HG03442 (cell line): ENCODE measurements around the gene UTRN.
A peak's percentile ranks its signal among the peaks of the same experiment; 100 is the strongest.

Experiments
- ATAC-seq: cut with Tn5 transposase; IDR thresholded peaks from one replicate; pipeline ENCODE4 v1.9.1; 2021; ENCODE audit warnings: mild to moderate bottlenecking, moderate library complexity; ENCODE audit not compliant: unreplicated experiment

The UTRN gene

DNA sequence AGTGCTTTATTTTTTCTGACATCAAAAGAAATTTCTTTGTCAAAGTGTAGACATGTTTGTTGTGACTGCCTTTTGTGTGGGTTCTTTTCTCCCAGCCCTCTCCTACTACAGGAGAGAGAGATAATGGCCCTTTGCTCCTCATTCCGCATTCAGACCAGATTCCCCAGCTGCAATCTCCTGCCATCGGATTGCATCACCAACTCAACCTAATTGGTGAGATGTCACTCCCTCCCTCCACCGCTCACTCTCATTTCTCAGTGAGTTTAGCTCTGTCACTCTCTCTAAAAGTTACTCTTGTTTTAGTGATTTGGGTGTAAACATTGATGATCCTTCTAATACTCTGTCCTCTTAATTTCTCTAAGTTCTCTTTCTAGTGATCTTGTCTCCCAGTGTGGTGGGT, 22.7 kb downstream of the UTRN start:
- ATAC-seq, result no peak

DNA sequence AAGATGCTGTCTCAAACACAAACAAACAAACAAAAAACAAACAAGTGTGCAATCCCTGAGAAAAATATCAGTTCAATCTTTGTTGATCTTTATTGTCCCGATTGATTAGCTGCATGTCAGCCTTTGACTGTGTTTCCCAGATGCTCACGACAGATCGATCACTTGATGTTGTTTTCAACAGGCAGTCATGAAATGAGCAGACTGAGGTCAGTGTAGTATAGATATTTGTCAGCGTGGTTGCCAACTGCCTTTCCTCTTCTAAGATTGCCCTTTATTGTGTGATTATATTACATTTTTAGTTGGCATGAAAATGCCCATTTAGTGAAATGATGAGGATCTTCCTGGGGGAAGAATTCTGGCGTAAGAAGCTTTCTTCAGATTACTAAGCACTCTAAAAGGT, 25.6 kb downstream of the UTRN start:
- ATAC-seq, result no peak

DNA sequence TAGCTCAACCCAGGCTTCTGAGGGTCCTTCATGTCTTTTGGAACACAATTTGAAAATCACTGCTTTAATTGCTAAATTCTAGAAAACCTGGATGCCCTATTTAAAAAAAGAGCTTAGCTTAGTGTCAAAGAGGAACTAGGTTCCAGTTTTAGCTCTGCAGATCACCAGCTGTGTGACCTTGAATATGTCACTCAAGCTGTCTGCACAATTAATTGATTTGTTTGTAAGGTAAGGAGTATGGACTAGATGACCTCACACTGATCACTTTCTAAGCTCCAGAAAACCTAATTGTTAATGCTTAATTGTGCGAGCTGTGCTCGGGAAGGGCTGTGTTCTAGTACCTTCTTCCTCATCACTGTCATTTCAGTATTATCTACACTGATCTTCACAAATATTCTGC, 26.2 kb downstream of the UTRN start:
- ATAC-seq, result no peak

DNA sequence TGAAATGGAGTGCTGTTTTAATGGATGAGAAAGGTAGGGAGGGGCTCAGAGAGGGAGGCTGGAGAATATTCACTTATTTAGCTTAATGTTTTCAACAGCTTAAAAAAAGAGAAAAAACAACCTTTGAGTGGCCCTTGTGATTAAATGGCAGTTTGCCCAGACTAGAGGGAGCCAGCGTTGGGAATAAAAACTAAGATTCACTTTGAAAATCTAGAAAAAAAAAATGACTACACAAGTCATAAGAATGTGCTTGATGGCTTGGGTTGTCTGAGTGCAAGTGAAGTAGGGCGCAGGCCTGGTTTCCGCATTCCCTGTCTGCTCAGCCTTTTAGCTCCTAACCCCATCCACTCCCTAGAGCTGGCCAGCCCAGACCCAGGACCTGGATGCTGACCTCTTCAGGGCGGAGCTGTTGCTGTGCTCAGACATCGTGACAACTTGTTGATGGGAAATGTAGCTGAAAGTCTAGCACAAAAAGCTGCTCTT, 28.9 kb downstream of the UTRN start:
- no peak for ATAC-seq

DNA sequence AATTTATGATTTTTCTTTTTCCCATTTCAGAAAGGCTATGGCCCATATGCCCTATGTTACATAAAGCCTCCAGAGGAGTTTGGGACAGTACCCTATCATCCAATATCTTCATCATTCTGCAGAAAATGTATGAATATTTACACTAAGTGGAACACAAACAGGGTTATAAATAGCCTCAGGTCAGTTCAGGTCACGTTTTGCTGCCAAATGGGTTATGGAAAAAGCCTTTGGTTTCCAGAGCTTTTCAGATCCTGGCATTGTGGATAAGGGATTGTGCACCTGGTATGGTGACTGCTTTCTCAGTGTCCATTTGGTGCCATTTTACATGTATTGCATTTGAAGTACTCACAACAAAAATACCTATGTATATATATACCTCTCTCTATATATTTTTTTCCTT, 29.4 kb downstream of the UTRN start:
- ATAC-seq, result no peak

DNA sequence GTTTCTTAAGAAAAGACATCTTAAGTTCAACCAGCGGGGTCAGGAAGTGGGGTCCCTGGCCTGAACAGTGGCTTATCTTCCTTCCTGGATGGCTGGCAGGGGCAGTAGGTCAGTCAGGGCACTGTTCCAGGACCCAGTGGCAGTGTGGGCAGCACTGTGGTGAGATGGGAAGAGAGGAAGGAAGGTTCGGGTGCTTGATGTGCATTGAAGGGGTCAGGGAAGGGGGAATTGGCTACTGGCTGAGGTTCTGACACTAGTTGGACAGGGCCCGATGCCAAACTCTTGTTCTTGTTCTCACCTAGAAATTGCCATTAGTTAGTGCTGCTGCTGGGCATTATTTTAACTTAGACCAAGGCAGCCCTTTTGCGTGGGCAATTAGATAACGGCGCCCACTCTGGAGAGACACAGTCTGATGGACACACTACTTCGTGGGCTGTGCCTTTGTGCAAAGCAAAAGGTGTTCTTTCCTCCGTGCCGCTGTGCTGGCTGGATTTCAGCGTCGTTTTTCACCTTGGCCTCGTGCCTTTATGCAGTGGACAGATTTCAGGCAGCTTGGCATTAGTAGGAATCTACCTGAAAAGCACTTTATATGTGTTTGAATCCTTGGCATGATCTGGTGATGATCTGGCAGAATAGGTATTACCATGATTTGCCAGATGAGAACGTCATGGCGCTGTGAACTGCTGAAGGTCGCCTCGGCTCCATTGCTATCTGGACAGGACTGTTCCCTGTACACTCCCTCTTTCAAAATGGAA, 30.3 kb downstream of the UTRN start:
- no peak for ATAC-seq

DNA sequence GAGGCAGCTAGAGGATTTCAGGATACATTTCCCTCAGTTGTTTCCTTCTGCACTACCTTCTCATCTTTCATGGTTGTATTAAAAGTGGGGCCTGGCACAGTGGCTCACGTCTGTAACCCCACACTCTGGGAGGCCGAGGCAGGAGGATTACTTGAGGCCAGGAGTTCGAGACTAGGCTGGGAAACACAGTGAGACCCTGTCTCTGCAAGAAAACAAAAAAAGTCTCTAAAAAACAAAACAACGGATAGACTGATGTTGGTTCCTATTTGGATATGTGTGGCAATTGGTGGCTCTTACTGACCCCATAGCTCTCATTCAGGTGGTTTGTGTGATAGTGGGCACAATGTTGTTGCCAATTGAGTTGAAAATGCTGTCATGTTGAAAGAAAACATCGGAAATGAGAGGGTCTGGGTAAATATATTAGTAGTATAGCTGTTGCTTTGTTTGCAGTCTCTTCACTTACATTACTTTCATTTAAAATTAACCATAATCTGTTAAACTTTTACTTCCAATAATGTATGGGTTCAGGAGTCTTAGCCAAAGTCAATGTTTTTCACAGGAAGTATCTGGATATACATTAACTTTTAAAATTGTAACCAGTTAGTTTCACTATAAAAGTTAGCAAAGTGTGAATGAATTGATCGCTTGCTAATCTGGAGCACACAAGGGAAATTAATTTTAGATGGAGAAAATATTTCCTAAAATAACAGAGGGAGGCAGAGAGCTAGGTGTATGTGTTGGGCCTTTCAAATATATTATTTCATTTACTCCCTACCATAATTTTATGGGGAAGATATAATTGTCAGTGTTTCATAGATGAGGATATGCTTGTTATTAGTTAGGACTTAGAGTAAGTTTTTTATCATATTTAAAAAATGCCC, 31.1 kb downstream of the UTRN start:
- no peak for ATAC-seq

DNA sequence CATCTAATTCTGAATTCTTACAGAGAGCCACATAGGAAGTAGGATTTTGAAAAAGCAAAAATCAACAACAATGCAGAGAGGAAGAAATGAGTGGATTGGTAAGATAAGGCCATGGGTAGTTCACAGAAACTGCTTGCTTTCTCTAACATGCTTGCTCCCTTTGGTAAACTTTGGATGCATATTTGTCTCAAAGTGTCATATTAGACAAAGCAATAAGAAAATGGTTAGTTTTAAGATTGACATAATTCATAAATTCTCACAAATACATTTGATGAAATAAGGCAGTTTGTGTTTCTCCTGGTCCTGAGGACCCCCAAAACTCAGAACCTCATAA, 31.7 kb downstream of the UTRN start:
- no peak for ATAC-seq

DNA sequence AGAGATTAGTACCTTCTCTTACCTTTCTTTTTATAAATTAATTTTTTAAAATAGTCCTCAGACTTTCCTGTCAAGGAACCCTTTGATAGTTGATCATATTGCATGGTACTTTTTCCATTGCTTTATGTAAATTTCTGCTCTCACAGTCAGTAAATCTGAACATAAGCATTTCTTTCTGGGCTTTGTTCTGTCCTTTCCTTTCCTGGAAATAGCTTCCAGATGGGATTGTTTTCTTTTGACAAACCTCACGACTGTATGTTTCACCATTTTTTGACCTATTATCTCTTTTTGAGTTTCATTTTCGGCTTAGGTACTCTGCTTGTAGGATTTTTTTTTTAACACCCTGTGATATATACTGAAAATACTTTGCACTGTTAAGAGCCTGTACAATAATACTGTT, 32.6 kb downstream of the UTRN start:
- ATAC-seq, result no peak

DNA sequence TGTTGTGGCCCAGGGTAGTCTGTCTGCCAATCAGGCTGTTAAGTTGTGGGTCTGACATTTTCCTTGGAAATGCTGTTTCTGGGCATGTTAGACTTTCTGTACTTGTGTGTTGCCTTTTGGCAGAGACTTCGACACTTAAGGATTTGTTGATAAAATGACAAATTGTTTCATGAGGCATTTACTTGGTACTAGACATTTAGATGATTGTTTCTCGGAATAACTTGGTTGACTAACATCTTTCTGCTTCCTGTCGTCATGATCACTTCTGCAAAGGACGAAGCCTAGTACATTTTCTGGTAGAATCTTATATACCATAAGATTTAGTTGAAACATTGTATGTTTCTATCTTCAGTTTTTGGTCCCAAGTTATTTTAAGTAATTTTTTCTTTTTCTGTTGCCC, 34.1 kb downstream of the UTRN start:
- no peak for ATAC-seq

DNA sequence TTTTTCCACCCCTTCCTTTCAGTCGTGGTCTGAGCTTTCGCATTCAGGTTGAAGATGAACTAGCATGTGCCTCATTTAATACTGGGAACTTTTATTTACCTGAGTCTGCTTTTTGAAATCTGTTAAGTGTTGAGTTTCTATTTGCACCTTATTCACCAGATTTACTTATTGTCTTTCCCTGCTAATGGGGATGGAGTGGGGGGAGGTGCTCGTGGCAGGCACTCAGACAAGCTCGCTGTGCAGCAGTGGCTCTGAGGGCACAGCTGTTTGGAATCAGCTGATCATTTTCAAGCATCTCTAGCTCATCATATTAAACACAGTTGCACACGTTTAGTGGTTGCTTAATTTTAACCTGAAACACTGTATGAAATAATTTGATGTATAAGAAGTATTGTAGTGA, 35.6 kb downstream of the UTRN start:
- ATAC-seq, result no peak

DNA sequence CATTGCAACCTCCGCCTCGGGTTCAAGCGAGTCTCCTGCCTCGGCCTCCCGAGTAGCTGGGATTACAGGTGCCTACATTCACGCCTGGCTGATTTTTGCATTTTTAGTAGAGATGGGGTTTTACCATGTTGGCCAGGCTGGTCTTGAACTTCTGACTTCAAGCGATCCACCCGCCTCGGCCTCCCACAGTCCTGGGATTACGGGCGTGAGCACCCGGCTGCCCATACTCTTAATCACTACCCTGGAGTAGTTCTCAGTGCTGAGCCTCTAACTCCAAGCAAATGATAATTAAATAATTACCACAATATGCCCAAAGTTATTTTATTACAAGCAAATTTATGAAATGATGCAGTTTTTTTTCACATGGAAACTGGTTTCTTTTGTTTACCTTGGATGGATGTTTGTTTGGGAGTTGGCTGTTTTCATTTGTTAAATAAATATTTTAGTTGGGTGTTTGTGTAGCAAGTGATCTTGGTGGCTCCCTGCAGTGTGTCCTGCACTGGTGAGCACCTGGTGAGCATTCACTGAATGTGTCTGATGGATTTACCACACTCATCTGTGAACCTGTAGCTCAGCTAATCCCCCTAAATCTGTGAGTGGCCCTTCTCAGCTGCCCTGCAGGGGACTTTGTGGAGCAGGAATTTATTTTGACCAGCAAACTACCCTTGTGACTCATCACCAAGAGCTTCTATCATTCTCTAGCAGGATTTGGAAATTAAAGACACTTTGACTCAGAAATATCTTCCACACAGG, 36.9 kb downstream of the UTRN start:
- no peak for ATAC-seq

DNA sequence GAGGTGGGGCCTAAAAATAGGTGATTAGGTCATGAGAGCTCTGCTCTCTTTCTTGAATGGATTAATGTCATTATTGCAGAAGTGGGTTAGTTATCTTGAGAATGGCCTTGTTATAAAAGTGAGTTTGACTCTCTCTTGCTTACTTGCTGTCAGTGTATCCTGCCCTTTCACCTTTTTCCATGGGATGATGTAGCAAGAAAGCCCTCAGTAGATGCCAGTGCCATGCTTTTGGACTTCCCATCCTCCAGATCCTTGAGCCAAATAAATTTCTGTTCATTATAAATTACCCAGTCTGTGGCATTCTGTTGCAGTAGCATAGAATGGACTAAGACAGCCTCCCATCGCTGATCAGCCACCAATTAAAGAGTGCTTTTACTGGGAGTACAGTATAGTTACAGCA, 40.1 kb downstream of the UTRN start:
- no peak for ATAC-seq

DNA sequence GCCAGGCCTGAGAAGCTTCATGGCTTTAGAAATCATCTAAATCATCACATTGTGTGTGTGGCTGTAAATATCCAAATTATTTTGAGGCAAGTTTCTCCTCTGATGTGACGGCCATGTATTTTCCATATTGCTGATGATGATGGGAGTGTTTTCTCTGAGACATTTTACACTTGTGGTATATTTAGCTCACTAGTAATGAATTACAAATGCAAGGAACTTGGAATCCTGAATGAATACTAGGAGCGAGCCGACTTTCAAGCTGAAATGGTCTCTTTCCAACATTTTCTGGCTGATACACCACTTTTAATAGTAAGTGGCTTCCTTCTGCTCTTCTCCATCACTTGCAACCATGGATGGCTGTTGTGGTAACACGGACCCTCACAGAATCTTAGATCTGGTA, 41.3 kb downstream of the UTRN start:
- no peak for ATAC-seq

DNA sequence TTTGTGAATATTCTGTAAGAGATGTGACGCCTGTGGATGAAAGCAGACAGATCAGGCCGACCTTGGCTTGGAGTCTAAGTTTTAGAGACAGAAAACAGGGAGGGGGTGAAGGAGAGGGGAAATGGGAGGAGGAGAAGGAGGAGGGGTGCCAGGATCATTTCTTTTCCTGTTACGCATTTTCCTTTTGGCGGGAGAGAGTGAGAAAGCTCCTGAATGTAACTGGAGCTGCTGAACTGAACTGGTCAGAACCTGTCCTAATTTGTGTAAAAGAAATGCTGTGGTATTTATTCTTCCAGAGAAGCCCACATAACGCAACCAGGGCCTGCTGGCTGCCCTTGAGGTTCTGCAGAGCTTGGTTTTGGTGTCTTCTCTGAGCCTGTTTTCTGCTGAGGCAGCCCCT, 41.9 kb downstream of the UTRN start:
- no peak for ATAC-seq

DNA sequence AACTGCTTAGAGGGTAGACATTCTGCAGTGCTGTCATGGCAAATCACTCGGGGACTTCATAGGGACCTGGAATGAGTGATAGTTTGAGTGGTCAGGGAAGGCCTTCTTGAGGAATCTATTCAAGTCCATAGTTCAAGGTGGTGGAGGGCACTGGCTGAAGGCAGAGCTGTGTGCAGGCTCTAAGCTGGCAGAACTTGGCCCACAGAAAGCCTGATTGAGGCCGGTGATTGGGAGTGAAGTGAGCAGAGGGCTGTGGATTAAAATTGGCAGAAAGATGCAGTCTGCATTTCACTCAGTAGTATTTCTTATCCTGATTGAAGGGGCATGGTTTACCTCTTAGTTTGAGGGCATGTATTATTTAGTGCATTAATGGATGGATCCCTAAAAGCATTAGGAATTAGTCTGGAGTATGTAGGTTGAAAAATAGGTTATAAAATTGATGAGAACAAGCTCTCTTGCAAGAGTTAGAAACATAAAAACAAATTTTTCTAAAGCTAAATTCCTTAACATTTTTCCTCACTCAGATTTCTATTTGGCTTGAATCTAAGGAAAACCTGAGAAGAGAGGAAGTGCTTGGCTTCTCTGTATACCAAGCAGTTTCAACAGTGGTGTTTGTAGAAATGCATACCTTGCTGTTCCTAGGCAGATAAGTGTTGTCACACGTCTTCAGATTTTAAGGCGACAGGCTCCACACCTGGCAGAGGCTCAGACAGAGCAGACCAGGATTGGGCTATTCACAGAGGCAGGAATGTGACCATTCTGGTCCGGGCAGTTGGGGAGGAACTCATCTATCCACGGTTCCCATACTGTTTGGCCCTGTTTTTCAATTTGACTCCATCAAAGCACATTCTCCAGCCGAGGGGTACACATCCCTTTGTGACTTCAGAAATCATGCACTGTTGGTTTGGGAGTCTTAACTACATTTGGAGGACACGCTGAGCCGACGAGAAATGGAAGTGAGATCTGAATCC, 45.2 kb downstream of the UTRN start:
- ATAC-seq, result no peak

DNA sequence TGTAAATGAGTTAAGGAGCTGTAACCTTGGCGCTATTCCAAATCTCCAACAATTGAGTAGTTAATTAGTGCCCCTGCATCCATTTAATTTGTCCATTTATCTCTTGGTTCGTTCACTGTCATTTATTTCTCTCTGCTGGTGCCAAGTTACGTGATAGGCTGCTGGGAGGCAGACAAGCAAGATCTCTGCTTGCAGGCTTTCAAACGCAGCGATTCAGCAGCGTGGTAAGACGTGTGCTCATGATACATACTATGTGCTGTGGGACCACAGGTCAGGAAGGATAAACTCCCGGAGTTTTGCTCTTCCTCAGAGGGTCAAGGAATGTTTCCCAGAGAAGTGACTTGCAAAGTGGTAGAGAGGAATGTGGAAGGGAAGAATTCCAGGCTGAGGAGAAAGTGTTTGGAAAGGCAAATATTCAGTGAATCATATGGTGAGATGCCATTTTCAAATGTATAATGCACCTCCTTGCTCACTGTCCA, 46.4 kb downstream of the UTRN start:
- ATAC-seq, result no peak

DNA sequence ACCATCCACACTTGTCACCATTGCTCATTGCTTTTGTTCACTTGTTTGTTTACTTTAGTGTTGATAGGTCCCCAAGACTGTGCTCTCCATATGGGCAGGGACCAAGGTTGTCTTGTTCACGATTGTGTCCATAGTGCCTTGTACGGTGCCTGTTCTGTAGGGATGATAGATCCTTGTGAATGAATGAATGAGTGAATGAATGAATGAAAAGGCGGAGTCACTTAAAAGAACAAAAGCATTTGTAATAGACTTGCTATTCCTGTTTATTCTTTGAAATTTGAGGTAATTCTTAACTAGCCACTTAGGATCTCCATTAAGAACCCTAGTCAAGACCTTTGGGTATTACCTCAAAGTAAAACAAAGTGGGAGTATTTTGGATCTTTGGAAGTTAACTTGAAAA, 47.0 kb downstream of the UTRN start:
- ATAC-seq, result no peak

DNA sequence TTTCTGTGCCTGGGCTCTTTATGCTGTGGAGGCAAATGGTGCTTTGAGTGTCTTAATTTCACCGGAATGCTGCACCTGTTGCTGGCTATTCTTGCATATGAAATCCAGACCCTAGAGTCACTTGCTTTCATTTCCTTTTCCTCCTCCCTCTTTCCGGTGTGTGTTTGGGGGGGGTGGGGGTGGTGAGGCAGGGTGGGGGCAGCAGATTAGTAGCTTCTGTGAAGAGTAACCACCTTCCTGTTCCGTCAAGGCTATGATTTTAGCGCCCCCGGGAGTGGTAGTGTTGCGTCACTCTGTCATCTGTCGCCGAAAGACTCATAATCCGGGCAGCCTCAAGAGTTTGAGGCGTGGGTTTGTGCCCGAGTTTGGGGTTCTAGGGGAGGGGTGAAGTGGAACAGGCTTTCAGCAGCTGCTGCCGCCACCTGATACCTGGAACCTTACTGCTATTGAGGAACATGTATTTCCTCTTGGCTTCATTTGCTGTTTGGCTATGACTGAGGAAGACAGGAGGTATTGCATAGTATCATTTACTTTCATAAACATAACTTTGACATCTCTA, 49.1 kb downstream of the UTRN start:
- peak; percentile 48 for ATAC-seq
